ENCODE data around the gene AKAP7. TPM values are rescaled to one million over a fixed set of nuclear protein-coding genes. Genes with fewer than 3 reads are reported as not detected.
A peak's percentile ranks its signal among the peaks of the same experiment; 100 is the strongest.

AKAP7 gene
- total RNA-seq, 1 donor from 2014 or later: 31.8 TPM

- DNase-seq (ENCODE audit: low spot score): no peak
- ATAC-seq: no peak
- intact Hi-C loops (cut with DNase I): no loop called here
Observed at GRCh38 chr6:131177996-131178395, 42.7 kb downstream of the AKAP7 start.

- ATAC-seq (peak; percentile 45), DNase-seq (ENCODE audit: low spot score) (no peak)
- intact Hi-C loops (cut with DNase I): loop anchor here (10.0 kb wide), 1 partner anchor 352 kb away; no protein-coding TSS in a partner anchor
Observed at GRCh38 chr6:131182991-131183425, 47.7 kb downstream of the AKAP7 start.

GRCh38 chr6:131183427-131184095, 48.3 kb downstream of the AKAP7 start:
- DNase-seq (ENCODE audit: low spot score): no peak
- ATAC-seq: peak; percentile 18
- intact Hi-C loops (cut with DNase I): loop anchor here (10.0 kb wide), 1 partner anchor 351 kb away; no protein-coding TSS in a partner anchor

GRCh38 chr6:131191590-131191989, 56.3 kb downstream of the AKAP7 start:
- DNase-seq (ENCODE audit: low spot score): no peak
- no peak for ATAC-seq
- intact Hi-C loops (cut with DNase I): no loop called here

GRCh38 chr6:131197716-131198115, 62.4 kb downstream of the AKAP7 start:
- no peak for DNase-seq (ENCODE audit: low spot score)
- ATAC-seq: no peak
- intact Hi-C loops (cut with DNase I): no loop called here

- no peak for DNase-seq (ENCODE audit: low spot score)
- intact Hi-C loops (cut with DNase I): no loop called here
- peak; percentile 74 for ATAC-seq
Observed at GRCh38 chr6:131199568-131200272, 64.5 kb downstream of the AKAP7 start.

- ATAC-seq (no peak), DNase-seq (ENCODE audit: low spot score) (no peak)
- intact Hi-C loops (cut with DNase I): no loop called here
Observed at GRCh38 chr6:131205481-131206244, 70.4 kb downstream of the AKAP7 start.

GRCh38 chr6:131206463-131207251, 71.4 kb downstream of the AKAP7 start:
- no peak for ATAC-seq
- intact Hi-C loops (cut with DNase I): no loop called here

GRCh38 chr6:131208787-131209186, 73.5 kb downstream of the AKAP7 start:
- no peak for DNase-seq (ENCODE audit: low spot score)
- intact Hi-C loops (cut with DNase I): no loop called here
- ATAC-seq: no peak

More at GRCh38 chr6:131206463-131207251, 71.4 kb downstream of the AKAP7 start:
- no peak for DNase-seq (ENCODE audit: low spot score)

GRCh38 chr6:131210469-131210868, 75.2 kb downstream of the AKAP7 start:
- peak; percentile 34 for ATAC-seq
- no peak for DNase-seq (ENCODE audit: low spot score)
- intact Hi-C loops (cut with DNase I): no loop called here

- ATAC-seq: no peak
Observed at GRCh38 chr6:131212024-131212423, 76.8 kb downstream of the AKAP7 start.

GRCh38 chr6:131212913-131213312, 77.6 kb downstream of the AKAP7 start:
- no peak for DNase-seq (ENCODE audit: low spot score)
- ATAC-seq: no peak
- intact Hi-C loops (cut with DNase I): no loop called here

More at GRCh38 chr6:131212024-131212423, 76.8 kb downstream of the AKAP7 start:
- intact Hi-C loops (cut with DNase I): no loop called here
- DNase-seq (ENCODE audit: low spot score): no peak

- no peak for ATAC-seq
Observed at GRCh38 chr6:131213501-131213990, 78.3 kb downstream of the AKAP7 start.

GRCh38 chr6:131215219-131215618, 80.0 kb downstream of the AKAP7 start:
- no peak for ATAC-seq
- intact Hi-C loops (cut with DNase I): no loop called here
- DNase-seq (ENCODE audit: low spot score): no peak

More at GRCh38 chr6:131213501-131213990, 78.3 kb downstream of the AKAP7 start:
- intact Hi-C loops (cut with DNase I): no loop called here
- DNase-seq (ENCODE audit: low spot score): no peak

- ATAC-seq (no peak), DNase-seq (ENCODE audit: low spot score) (no peak)
- intact Hi-C loops (cut with DNase I): no loop called here
Observed at GRCh38 chr6:131216246-131216645, 81.0 kb downstream of the AKAP7 start.

- intact Hi-C loops (cut with DNase I): no loop called here
- no peak for ATAC-seq
- DNase-seq (ENCODE audit: low spot score): no peak
Observed at GRCh38 chr6:131222773-131223172, 87.5 kb downstream of the AKAP7 start.

- DNase-seq (ENCODE audit: low spot score) (no peak), ATAC-seq (no peak)
- intact Hi-C loops (cut with DNase I): no loop called here
Observed at GRCh38 chr6:131223416-131223815, 88.1 kb downstream of the AKAP7 start.

GRCh38 chr6:131225127-131225526, 89.9 kb downstream of the AKAP7 start:
- no peak for DNase-seq (ENCODE audit: low spot score)
- intact Hi-C loops (cut with DNase I): no loop called here
- ATAC-seq: no peak

GRCh38 chr6:131225959-131226358, 90.7 kb downstream of the AKAP7 start:
- intact Hi-C loops (cut with DNase I): no loop called here
- ATAC-seq: no peak
- no peak for DNase-seq (ENCODE audit: low spot score)

Measured in sciatic nerve (tissue), 2 donors.